DMS53 treated with DMSO at 0.1 percent for 48 hours (cell line): ENCODE results near the gene IGFBP7.

Experiments
- DNase-seq: peaks from one replicate; lab custom pipeline; 2025; ENCODE audit not compliant: unreplicated experiment; lab: John Stamatoyannopoulos, UW

The IGFBP7 gene

GRCh38 chr4:57044279-57044678 lies 65.9 kb downstream of the IGFBP7 start:
- DNase-seq = no peak

GRCh38 chr4:57043347-57044251 lies 66.6 kb downstream of the IGFBP7 start:
- DNase-seq = no peak

GRCh38 chr4:57042711-57043169 lies 67.4 kb downstream of the IGFBP7 start:
- DNase-seq = no peak

GRCh38 chr4:57041020-57041419 lies 69.2 kb downstream of the IGFBP7 start:
- DNase-seq = no peak

- no peak for DNase-seq
Observed at GRCh38 chr4:57040510-57040909, 69.7 kb downstream of the IGFBP7 start.

GRCh38 chr4:57039345-57039744 lies 70.8 kb downstream of the IGFBP7 start:
- DNase-seq = no peak

GRCh38 chr4:57037982-57038604 lies 72.1 kb downstream of the IGFBP7 start:
- no peak for DNase-seq

GRCh38 chr4:57034520-57034919 lies 75.7 kb downstream of the IGFBP7 start:
- no peak for DNase-seq

GRCh38 chr4:57023104-57023503 lies 87.1 kb downstream of the IGFBP7 start:
- no peak for DNase-seq

GRCh38 chr4:57020467-57021101 lies 89.6 kb downstream of the IGFBP7 start:
- DNase-seq = no peak

- no peak for DNase-seq
Observed at GRCh38 chr4:57018980-57019379, 91.2 kb downstream of the IGFBP7 start.

- no peak for DNase-seq
Observed at GRCh38 chr4:57013543-57014120, 96.6 kb downstream of the IGFBP7 start.

- no peak for DNase-seq
Observed at GRCh38 chr4:56999751-57000150, 110.4 kb downstream of the IGFBP7 start.

- no peak for DNase-seq
Observed at GRCh38 chr4:56995525-56995924, 114.7 kb downstream of the IGFBP7 start.

GRCh38 chr4:56990109-56990905 lies 119.9 kb downstream of the IGFBP7 start:
- no peak for DNase-seq

GRCh38 chr4:56986952-56987351 lies 123.2 kb downstream of the IGFBP7 start:
- no peak for DNase-seq

- DNase-seq = no peak
Observed at GRCh38 chr4:56986192-56986591, 124.0 kb downstream of the IGFBP7 start.

- no peak for DNase-seq
Observed at GRCh38 chr4:56981795-56982201, 128.4 kb downstream of the IGFBP7 start.
